GM18868 (cell line): ENCODE data around the gene ENGASE.
"Not testable (repeated sequence)": the region's sequence is repeated elsewhere in the genome, so short reads cannot be mapped to it uniquely, and the experiment has no call there.

ENCODE experiments used
- ATAC-seq: cut with Tn5 transposase; IDR thresholded peaks from one replicate; pipeline ENCODE4 v1.9.1; 2021; ENCODE audit warnings: mild to moderate bottlenecking, moderate library complexity; ENCODE audit not compliant: unreplicated experiment

ENGASE gene

DNA sequence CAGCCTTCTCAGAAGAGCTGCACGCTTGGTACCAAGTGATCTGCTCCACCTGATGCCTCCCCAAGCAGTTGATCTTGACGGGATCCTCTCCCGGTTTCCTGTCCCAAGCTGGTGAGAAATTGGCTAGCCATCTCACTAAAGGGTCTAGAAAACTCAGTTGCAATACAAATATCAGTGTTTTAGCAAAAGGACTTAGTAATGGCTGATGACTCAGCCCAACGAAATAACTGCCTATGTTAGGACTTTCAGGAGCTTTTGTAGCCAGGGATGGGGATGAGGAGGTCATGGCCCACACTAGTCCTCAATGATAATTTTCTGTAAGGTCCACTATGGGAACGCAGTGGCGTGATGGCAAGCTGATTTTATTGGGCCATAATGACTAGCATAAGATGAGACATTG lies 23.3 kb upstream of the ENGASE start:
- ATAC-seq: no peak

DNA sequence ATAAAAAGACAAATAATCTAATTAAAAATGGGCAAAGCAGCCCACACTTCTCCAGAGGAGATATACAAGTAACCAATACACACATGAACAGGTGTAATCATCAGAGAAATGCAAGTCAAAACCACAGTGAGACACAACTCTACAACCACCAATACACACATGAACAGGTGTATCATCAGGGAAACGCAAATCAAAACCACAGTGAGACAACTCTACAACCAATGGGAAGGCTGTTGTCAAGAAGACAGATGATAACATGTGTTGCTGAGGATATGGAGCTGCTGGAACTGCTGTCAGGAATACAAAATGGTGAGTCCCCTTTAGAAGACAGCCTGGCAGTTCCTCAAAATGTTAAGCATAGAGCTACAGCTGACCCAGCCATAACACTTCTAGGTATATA lies 22.5 kb upstream of the ENGASE start:
- no peak for ATAC-seq

DNA sequence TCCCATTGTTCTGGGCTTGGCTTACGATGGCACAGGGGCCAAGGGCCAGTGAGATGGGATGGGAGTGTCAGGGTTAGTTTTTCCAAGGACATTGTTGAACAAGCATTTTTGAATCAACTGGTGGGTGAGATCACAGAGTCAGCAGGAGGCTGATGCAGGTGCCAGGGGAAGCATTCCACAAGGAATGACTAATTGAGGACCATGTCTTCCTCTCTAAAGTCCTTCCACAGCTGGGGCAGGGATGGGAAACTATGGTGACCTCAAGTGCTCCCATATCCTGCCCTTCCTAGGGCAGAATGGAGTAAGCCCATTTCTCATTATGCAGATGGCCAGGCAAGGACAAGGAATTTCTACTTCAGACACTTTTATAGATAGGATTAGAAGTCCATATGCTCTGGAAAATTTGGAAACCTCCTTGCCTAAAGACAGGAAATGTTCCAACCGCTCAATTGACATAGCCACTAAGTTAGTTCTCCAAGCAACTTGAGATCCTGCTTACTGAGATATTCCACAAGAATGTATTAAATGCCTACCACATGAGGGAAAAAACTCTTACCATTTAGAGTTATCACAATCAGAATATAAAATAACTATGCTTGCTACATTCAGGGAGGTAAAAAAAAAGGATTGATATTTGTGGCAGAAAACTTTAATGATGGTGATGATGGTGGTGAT lies 21.2 kb upstream of the ENGASE start:
- no peak for ATAC-seq

DNA sequence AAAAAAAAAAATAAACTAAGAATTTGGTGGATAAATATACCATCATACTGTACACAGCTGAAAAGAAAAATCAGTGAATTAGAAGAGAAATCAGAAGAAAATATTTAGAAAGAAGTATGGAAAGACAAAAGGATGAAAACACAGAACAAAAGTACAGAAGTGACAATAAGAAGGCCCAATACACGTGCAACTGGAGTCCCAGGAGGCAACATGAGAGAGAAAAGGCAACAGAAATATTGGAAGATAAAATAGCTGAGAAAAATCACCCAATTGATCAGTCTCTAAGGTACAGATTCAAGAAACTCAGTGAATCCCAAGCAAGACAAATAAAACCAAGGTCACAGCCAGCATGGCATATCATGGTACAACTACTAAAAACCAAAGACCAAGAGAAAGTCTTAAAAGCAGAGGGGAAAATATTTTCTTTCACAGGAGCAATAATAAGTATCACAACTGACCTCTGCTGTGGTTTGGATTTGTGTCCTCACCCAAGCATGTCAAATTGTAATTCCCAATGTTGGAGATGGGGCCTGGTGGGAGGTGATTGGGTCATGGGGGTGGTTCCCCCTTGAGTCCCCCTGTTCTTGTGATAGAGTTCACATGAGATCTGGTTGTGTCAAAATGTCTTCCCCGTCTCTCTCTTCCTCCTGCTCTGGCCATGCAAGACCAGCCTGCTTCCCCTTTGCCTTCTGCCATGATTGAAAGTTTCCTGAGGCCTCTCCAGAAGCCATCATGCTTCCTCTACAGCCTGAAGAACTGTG lies 20.2 kb upstream of the ENGASE start:
- no peak for ATAC-seq

DNA sequence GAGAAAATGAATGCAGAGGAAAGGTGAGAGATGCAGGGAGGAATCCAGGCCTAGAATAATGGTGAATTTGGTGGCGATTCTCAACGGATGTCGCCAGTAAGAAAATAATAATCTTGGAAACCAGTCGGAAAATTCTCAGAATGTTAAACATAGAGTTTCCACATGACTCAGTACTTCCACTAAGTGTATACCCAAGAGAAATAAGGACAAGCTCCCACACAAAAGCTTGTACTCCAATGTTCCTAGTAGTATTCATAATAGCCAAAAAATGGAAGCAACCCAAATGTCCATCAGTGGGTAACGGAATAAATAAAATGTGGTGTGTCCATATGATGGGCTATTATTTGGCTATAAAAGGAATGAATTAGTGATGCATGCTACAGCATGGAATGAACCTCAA lies 19.4 kb upstream of the ENGASE start:
- ATAC-seq: no peak

DNA sequence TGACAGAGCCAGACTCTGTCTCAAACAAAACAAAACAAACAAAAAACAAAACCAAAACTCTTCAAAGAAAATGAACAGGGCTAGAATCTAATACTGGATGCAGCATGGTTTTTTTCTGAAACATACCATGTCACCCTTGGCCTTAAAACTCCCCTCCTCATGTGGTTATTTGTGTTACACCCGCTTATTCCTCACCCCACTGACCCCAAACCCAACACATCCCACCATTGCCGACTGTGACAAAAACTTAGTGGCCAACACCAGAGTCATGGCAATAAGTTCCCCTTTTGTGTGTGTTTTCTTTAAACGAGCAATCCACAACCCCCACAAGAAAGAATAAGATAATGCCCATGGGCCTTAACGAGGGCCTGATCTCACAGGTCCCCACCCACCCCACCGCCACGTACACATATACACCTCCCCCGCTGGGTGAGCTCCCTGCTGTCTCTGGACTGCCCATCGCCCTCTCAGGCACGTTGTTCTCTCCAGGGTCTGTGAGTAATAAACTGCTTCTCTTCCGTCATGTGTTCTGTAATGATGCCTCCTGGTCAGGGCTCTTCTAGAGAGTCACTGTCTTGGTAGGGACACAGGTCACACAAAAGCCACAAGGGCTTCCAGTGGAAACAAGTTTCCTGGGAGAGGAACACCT lies 16.8 kb upstream of the ENGASE start:
- no peak for ATAC-seq

DNA sequence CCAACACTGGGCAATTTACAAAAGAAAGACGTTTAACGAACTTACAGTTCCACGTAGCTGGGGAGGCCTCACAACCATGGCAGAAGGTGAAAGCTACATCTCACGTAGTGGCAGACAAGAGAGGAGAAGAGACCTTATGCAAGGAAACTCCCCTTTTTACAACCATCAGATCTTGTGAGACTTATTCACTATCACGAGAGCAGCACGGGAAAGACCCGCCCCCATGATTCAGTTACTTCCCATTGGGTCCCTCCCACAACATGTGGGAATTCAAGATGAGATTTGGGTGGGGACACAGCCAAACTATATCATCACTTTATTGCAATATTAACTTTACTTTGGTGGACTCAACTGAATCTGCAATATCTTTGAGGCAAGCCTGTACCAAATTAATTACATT lies 11.9 kb upstream of the ENGASE start:
- ATAC-seq: no peak

DNA sequence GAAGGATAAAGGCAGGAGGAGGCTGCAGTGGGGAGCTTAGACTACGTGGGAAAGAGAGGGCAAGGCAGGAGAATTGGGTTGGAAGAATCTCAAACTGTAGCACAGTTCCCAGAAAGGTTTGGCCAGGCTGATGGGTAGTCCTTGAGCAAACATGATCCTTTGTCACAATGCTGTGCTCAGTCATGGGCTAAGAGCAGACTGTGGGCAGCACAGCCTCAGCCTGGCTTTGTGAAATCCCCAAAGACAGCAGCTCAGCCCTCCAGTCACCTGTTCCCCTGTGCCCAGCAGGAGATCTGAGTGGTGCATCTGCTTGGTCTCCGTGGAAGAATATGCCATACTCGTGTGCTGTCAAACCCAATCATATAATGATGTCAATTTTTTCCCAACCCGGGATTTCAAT lies 10.6 kb upstream of the ENGASE start:
- ATAC-seq: no peak

DNA sequence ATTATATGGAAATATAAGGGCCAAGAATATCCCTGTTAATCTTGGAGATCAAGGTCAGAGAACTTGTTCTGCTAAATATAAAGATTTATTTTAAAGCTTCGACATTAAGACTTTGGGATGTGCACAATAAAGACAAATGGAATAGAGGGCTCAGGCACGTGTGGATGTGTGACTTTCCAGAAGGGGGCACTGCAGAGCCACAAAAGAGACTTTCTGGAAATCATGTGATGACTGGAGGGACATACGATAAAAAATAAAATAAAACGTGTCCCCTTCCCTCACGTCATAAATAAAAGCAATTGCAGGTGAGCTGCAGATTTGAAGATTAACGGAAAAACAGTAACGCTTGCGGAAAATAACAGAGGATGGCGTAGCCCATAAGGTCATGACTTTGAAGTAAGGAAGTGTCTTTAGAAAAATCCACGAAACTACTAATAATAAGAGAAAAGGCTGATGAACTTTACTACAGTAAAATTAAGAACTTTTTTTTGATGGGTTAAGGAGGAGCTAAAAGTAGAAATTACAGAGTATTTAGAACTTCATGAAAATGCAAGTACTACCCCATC lies 9.4 kb upstream of the ENGASE start:
- no peak for ATAC-seq

DNA sequence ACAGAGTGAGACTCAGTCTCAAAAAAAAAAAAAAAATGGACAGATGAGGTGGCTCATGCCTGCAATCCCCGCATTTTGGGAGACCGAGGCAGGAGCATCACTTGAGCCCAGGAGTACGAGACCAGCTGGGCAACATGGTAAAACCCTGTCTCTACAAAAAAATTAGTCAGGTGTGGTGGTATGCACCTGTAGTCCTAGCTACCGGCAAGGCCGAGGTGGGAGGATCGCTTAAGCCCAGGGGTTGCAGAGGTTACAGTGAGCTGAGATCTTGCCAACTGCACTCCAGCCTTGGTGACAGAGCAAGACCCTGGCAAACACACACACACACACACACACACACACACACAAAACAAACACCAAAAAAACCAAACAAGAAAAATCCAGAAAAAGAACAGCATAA lies 7.7 kb upstream of the ENGASE start:
- no peak for ATAC-seq

DNA sequence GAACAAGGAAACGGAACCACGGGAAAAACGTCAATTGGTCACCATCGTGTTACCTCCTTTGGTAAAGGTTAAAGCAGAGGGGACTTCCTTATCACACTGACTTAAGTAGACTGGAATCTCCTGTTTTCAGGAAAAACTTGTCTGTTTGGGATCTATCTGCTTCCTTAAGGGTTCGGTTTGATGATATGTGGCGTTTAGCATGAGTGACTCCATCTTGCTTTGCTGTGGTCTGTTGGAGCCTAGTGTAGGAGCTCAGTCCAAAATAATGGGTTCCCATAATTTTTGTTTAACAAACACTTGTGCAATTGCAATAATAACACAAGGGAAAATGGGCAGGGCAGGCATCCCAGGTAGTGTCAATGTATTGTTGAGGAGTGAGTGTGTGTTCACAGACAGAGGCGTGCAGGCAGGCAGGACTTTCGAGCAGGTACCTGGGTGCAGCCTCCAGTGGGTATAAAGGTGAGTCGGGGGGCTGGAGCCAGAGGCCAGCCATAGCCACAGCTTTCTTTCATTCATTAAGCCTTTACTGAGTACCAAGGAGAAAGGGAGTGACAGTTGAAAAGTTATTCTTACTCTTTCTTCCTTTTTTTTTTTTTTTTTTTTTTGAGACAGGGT lies 4.3 kb upstream of the ENGASE start:
- no peak for ATAC-seq

DNA sequence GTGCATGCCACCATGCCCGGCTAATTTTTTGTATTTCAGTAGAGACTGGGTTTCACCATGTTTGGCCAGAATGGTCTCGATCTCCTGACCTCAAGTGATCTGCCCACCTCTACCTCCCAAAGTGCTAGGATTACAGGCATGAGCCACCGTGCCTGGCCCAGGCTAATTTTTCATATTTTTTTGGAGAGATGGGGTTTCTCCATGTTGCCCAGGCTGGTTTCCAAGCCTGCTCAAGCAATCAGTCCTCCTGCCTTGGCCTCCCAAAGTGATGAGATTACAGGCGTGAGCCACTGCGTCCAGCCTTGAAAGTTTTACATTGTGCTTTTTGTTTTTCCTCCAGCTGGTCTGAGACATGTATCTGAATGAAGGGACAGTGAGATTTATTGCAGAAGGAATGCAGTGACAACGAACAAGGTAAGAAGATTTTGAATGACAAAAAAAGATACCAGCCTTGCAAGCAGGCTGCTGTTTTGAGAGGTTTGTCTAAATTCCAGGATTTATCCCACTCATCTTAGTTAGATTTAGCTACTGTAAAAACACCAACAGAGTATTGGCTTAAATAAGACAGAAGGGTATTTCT lies 3.4 kb upstream of the ENGASE start:
- no peak for ATAC-seq

DNA sequence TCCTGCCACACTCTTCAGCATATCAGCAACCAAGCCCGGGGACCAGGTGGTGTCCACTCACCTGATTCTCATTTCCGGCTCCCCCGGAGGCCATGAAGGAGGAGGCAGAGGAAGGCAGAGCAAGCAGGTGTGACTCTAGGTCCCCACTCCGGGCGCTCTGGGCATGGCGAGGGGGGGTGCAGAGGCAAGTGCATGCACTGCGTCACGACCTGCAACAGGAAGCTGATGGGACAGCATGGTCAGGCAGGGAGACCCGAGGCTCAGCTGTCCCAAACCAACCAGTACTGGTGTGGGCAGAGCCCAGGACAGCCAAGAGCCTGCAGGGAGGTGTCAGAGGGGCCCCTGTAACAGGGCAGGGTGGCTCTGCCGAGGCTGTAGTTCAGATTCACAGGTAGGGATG lies 2.1 kb upstream of the ENGASE start:
- ATAC-seq: no peak

DNA sequence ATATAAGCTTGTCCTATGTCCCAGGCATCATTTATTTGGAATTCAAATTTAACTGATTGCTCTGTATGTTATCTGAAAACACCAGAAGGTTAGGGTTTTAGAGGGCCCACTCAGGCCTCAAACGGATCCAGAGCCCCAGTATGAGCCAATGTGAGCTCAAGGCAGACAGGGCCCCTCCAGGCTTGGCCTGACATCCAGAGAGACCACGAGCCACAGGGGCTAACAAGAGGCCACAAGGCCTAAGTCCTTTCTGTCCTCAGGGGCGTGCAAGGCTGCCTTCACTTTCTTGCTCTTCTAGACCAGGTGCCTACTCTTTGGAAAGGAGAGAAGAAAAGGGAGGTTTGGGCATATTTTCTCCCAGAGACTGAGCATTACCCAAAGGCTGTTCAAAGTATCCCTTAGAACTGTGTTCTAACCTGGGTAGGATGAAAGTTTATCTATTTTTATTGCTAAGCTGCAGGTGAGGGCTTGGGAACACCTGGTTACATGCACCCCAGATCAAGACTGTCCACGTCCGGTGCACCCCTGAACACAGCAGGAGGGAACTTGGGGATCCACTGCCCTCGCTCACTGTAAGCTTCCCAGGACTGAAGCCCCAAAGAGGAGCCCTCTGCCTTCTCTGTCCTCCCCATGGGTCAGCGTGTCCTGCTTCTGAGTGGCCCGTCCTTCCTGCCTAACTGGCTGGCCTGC lies 1.5 kb upstream of the ENGASE start:
- ATAC-seq: no peak

DNA sequence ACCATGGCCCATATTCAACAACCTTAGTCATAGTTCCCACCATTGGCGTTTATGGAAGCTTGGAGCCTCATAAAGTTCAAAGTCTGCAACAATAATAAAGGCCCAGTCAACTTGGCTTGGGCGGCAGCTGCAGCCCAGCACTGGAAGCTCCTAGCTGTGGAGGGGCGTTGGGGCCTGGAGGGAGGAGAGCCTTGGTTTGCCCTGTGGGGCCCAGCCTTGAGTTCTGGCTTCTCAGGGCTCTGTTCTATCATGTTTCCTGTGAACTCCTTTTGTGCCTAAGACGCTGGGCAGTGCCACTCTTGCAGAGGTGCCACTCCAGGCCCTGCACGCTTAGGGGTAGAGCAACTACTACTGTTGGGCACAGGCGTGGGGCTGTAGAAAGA lies 927 bp upstream of the ENGASE start:
- ATAC-seq: no peak

DNA sequence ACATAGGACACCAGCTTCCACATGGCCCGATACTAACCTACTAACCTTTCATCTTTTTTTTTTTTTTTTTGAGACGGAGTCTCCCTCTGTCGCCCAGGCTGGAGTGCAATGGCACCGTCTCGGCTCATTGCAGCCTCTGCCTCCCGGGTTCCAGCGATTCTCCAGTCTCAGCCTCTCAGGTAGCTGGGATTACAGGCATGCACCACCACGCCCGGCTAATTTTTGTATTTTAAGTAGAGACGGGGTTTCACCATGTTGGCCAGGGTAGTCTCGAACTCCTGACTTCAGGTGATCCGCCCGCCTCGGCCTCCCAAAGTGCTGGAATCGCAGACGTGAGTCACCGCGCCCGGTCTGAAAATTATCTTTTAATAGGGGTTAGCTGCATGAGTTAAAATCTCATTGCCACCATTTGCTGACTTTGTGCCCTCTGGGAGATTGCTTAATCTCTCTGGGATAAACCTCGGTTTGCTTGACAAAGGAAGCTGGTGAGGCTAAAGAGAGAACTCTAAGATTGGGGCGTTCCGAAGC lies 439 bp upstream of the ENGASE start:
- not testable (repeated sequence) for ATAC-seq

DNA sequence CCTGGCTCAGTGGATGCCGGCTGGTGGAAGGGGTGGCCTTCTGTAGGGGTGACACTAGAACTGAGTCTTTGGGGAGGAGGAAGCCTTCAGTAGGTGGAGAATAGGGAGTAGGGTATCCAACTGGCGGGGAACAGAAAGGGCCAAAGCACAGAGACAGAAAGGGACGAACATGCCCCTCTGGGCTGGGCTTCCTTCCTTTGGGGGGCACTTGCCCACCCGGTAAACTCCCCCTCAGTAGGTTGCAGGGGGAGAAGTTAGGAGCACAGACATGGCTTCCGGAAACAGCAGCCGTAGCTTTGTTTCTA lies 774 bp downstream of the ENGASE start:
- peak; percentile 19 for ATAC-seq

DNA sequence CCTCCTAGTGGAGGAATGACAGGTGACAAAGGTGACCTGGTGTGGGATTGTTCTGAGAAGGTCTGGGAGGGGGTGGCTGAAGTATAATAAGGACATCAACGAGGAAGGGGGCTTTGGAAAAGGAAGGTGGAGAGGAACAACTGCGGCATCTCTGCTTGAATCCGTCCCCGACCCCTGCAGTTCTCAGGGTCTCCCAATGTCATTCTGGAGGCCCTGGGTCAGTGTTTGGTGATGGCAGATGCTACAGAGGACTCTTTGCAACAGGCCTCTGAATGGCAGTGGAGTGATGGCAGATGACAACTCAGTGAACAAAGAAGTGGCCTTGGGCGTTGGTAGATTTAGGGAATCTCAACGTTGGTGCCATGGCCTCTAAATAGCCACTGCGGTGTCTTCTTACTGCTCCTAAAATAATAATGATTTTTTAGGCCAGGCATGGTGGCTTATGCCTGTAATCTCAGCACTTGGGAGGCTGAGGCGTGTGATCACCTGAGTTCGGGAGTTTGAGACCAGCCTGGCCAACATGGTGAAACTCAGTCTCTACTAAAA lies 1.3 kb downstream of the ENGASE start:
- no peak for ATAC-seq

DNA sequence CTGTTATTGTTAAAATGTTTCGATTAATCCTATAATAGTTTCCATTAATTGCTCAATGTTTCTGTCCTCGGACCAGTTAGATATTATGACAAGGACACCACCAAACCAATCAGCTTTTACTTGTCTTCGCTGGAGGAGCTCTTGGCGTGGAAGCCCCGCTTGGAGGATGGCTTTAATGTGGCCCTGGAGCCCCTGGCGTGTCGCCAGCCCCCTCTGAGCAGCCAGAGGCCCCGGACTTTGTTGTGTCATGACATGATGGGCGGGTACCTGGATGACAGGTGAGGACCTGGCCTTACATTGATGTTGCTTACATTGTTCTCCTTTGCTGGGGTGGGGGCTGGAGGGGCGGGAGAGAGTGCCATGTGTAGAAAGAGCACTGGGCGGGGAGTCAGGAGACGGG lies 3.0 kb downstream of the ENGASE start:
- ATAC-seq: no peak

DNA sequence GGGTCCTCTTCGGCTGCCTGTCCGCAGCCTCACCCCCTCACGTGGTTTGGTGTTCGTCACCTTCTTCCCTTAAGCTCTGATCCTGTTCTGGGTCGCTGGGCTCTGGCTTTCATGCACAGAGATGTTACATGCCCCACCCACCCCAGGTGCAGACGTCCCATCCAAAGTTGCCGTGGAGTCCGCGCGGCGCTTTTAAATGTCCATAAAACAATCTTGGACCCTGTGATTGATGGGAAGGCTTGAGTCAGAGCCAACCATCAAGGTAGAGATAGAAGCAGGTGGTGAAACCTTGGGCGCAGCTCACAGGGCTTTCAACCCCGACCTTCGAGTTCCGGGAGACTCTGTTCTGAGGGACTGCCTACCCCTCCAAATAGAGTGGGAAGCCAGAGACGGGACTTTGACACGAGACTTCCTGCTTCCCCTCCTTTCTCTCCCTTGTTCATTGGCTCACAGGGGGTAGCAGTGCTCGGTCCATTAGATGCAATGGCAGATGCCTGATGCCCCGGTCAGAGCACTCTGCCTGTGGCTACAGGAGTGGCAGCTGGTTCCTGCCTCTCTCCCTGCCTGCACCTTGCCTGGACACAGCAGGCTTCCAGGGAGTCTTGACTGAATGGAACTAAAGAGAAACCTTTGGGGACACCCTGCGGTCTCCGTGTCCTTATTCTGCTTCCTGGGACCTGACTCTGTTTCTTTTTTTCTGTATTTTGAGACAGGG lies 4.0 kb downstream of the ENGASE start:
- no peak for ATAC-seq
